Measurements from ENCODE around the gene CREG2. TPM values are rescaled to one million over a fixed set of nuclear protein-coding genes. Genes with fewer than 3 reads are reported as not detected.
A peak's percentile ranks its signal among the peaks of the same experiment; 100 is the strongest.

CREG2 gene, protein sequence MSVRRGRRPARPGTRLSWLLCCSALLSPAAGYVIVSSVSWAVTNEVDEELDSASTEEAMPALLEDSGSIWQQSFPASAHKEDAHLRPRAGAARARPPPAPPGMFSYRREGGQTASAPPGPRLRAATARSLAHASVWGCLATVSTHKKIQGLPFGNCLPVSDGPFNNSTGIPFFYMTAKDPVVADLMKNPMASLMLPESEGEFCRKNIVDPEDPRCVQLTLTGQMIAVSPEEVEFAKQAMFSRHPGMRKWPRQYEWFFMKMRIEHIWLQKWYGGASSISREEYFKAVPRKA
- polyA plus RNA-seq (2013) = 0.22 TPM in 2 replicates

DNA sequence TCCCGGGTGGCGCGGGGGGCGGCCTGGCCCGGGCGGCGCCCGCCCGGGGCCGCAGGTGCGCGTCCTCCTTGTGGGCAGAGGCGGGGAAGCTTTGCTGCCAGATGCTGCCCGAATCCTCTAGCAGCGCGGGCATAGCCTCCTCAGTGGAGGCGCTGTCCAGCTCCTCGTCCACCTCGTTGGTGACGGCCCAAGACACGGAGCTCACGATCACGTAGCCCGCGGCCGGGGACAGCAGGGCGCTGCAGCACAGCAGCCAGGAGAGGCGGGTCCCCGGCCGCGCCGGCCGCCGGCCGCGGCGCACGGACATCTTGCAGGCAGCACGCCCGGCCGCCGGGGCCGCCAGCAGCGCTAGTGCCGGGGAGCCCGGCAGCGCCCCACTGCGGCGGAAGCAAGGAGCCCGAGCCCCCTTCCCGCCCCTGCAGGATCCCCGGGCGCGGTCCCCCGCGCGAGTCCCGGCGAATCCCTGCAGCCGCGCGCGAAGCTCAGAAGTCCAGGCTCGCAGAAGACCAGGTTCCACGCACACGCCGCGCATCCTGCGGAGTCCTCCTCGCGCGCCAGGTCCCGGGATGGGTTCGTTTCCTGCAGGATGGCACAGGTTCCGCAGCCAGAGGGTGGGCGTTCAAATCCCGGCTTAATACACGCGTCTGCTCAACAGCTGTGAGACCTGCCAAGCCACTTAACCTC, at the start of gene CREG2:
CREG2 (minus strand) TSS at position 353 of the 684 bp plus-strand sequence; CDS start at position 307, 46 bp downstream.
- Histone ChIP-seq H3K4me3 (ENCODE audit: low read depth, low read length) (peak within 1 kb of the TSS; percentile 47), H3K9me3 (ENCODE audit: insufficient read depth, low read depth, low read length) (no peaks in the 10 kb centered on the region), H3K79me2 (ENCODE audit: control insufficient read depth, insufficient read depth, low read length, poor library complexity) (no peaks in the 10 kb centered on the region), H3K4me1 (ENCODE audit: control insufficient read depth in 1 of 2, insufficient read depth in 2 of 2, low read length in 2 of 2) (peaks cover 5 to 7% of the 10 kb centered on the region in 2 experiments), H3K9ac (ENCODE audit: low read length) (no peak within 1 kb of the TSS), H3K18ac (ENCODE audit: low read length) (no peak within 1 kb of the TSS), H3K4me2 (ENCODE audit: low read length) (peak within 1 kb of the TSS; percentile 55), H3K14ac (ENCODE audit: low read length) (no peak within 1 kb of the TSS), H3K79me1 (ENCODE audit: low read length) (no peaks in the 10 kb centered on the region), H2BK12ac (ENCODE audit: low read length) (no peak within 1 kb of the TSS), H3K23ac (ENCODE audit: low read length) (no peak within 1 kb of the TSS), H2AK5ac (ENCODE audit: low read length) (no peak within 1 kb of the TSS), H3K4ac (ENCODE audit: low read depth, low read length) (no peak within 1 kb of the TSS), H2BK5ac (ENCODE audit: low read depth, low read length, poor library complexity) (no peak within 1 kb of the TSS), H3K36me3 (ENCODE audit: control insufficient read depth in 1 of 2, insufficient read depth in 2 of 2, low read length in 2 of 2) (no peaks in the 10 kb centered on the region), H2BK120ac (ENCODE audit: insufficient read depth, low read length, poor library complexity) (no peak within 1 kb of the TSS), H4K12ac (ENCODE audit: low read depth, low read length) (no peak within 1 kb of the TSS), H3K27ac (ENCODE audit: low read depth, low read length) (no peak within 1 kb of the TSS), H2AFZ (ENCODE audit: insufficient read depth, low read length, poor library complexity) (no peak within 1 kb of the TSS), H3K27me3 (ENCODE audit: insufficient read depth, low read length) (peaks cover 23% of the 10 kb centered on the region), H4K91ac (ENCODE audit: low read depth, low read length) (no peak within 1 kb of the TSS), H4K8ac (ENCODE audit: low read depth, low read length) (no peak within 1 kb of the TSS)
- peak; percentile 37 to 68 for DNase-seq
- no CpG with 5 or more reads among the region's 79 CpGs for WGBS (ENCODE audit: extremely low coverage, insufficient coverage, insufficient read length)

DNA sequence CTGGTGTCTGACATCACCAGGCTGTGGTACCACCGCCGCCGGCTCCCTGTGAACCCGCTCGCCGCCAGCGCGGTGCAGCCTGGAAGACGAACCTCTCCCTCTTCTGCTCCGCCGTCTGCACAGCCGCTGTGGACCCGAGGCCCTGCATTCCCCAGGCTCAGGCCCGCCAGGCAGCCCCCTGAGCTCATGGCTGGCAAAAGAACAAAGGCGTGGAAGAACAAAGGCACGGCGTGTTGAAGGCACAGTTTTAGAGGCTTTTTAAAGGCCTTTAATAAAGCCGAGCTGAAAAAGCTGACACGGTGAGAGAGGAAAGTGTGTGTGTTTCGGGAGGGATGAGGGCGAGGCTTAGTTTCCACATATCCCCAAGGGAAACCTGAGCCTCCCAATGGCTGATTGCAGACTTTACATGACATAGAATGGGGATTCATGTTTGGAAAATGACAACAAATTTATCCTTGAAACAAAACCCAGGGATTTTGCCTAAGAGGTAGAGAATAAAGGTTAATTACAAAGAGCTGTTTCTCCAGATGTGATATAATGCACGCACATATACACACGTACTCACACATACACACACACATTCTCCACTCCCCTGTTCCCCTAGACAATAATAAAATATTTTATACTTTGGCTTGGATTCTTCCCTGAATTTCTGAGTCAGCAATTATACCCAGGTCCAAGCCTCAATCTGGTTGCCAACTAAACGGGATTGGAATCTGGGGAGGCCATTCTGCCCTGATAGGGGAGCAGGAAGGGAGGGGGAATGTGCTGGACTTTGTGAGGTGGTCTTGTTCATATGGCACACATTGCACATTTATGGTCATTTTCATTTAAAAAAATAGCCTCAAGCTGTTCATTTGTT, 47.9 kb upstream of the CREG2 start:
- no peaks in the 10 kb centered on the region for H3K4me1 ChIP-seq (ENCODE audit: control insufficient read depth in 1 of 2, insufficient read depth in 2 of 2, low read length in 2 of 2)
- WGBS (ENCODE audit: extremely low coverage, insufficient coverage, insufficient read length) = no CpG with 5 or more reads among the region's 24 CpGs
- H3K27me3 ChIP-seq (ENCODE audit: insufficient read depth, low read length) = no peaks in the 10 kb centered on the region
- H2BK5ac ChIP-seq (ENCODE audit: low read depth, low read length, poor library complexity) = no peak overlapping the region
- no peak for DNase-seq
- no peak overlapping the region for H4K8ac ChIP-seq (ENCODE audit: low read depth, low read length)
- H2BK12ac ChIP-seq (ENCODE audit: low read length) = no peak overlapping the region
- H4K12ac ChIP-seq (ENCODE audit: low read depth, low read length) = peak overlapping the region; percentile 46
- H4K91ac ChIP-seq (ENCODE audit: low read depth, low read length) = no peak overlapping the region
- H2AFZ ChIP-seq (ENCODE audit: insufficient read depth, low read length, poor library complexity) = peak overlapping the region; percentile 43
- no peaks in the 10 kb centered on the region for H3K79me1 ChIP-seq (ENCODE audit: low read length)
- no peak overlapping the region for H3K4me3 ChIP-seq (ENCODE audit: low read depth, low read length)
- H3K14ac ChIP-seq (ENCODE audit: low read length) = no peak overlapping the region
- no peak overlapping the region for H3K9ac ChIP-seq (ENCODE audit: low read length)
- H2AK5ac ChIP-seq (ENCODE audit: low read length) = no peak overlapping the region
- no peak overlapping the region for H2BK120ac ChIP-seq (ENCODE audit: insufficient read depth, low read length, poor library complexity)
- no peaks in the 10 kb centered on the region for H3K9me3 ChIP-seq (ENCODE audit: insufficient read depth, low read depth, low read length)
- no peaks in the 10 kb centered on the region for H3K79me2 ChIP-seq (ENCODE audit: control insufficient read depth, insufficient read depth, low read length, poor library complexity)
- H3K4ac ChIP-seq (ENCODE audit: low read depth, low read length) = no peak overlapping the region
- no peak overlapping the region for H3K27ac ChIP-seq (ENCODE audit: low read depth, low read length)
- no peaks in the 10 kb centered on the region for H3K36me3 ChIP-seq (ENCODE audit: control insufficient read depth in 1 of 2, insufficient read depth in 2 of 2, low read length in 2 of 2)
- peak overlapping the region; percentile 37 for H3K4me2 ChIP-seq (ENCODE audit: low read length)
- H3K23ac ChIP-seq (ENCODE audit: low read length) = no peak overlapping the region
- H3K18ac ChIP-seq (ENCODE audit: low read length) = no peak overlapping the region

DNA sequence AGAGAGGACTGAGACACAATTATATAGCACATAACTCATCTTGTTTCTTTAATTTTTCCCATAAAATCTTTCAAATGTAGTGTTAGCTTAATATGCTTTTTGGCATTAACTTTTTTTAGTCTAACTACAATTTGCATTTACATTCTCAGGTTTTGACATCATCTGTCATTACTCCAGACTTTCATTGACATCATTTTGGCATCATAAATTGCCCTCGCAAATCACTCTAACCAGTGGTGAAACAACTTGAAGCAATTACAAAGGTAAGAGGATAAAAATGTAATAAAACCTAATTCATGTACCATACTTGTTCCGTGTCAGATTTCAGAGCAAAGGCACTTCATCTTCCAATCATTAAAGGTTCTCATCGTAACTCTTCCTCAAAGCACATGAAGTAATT, 46.2 kb upstream of the CREG2 start:
- Histone ChIP-seq H4K91ac (ENCODE audit: low read depth, low read length) (no peak overlapping the region), H3K27me3 (ENCODE audit: insufficient read depth, low read length) (no peaks in the 10 kb centered on the region), H3K36me3 (ENCODE audit: control insufficient read depth in 1 of 2, insufficient read depth in 2 of 2, low read length in 2 of 2) (no peaks in the 10 kb centered on the region), H4K8ac (ENCODE audit: low read depth, low read length) (no peak overlapping the region), H2BK12ac (ENCODE audit: low read length) (no peak overlapping the region), H2BK120ac (ENCODE audit: insufficient read depth, low read length, poor library complexity) (no peak overlapping the region), H3K23ac (ENCODE audit: low read length) (no peak overlapping the region), H3K4me3 (ENCODE audit: low read depth, low read length) (no peak overlapping the region), H3K14ac (ENCODE audit: low read length) (no peak overlapping the region), H3K79me2 (ENCODE audit: control insufficient read depth, insufficient read depth, low read length, poor library complexity) (no peaks in the 10 kb centered on the region), H2BK5ac (ENCODE audit: low read depth, low read length, poor library complexity) (no peak overlapping the region), H3K9me3 (ENCODE audit: insufficient read depth, low read depth, low read length) (no peaks in the 10 kb centered on the region), H3K4me2 (ENCODE audit: low read length) (no peak overlapping the region), H3K79me1 (ENCODE audit: low read length) (no peaks in the 10 kb centered on the region), H4K12ac (ENCODE audit: low read depth, low read length) (no peak overlapping the region), H3K27ac (ENCODE audit: low read depth, low read length) (no peak overlapping the region), H2AK5ac (ENCODE audit: low read length) (no peak overlapping the region), H2AFZ (ENCODE audit: insufficient read depth, low read length, poor library complexity) (no peak overlapping the region), H3K4ac (ENCODE audit: low read depth, low read length) (no peak overlapping the region), H3K9ac (ENCODE audit: low read length) (no peak overlapping the region), H3K18ac (ENCODE audit: low read length) (no peak overlapping the region), H3K4me1 (ENCODE audit: control insufficient read depth in 1 of 2, insufficient read depth in 2 of 2, low read length in 2 of 2) (no peaks in the 10 kb centered on the region)
- DNase-seq = no peak
- WGBS (ENCODE audit: extremely low coverage, insufficient coverage, insufficient read length) = no CpG with 5 or more reads among the region's 3 CpGs

DNA sequence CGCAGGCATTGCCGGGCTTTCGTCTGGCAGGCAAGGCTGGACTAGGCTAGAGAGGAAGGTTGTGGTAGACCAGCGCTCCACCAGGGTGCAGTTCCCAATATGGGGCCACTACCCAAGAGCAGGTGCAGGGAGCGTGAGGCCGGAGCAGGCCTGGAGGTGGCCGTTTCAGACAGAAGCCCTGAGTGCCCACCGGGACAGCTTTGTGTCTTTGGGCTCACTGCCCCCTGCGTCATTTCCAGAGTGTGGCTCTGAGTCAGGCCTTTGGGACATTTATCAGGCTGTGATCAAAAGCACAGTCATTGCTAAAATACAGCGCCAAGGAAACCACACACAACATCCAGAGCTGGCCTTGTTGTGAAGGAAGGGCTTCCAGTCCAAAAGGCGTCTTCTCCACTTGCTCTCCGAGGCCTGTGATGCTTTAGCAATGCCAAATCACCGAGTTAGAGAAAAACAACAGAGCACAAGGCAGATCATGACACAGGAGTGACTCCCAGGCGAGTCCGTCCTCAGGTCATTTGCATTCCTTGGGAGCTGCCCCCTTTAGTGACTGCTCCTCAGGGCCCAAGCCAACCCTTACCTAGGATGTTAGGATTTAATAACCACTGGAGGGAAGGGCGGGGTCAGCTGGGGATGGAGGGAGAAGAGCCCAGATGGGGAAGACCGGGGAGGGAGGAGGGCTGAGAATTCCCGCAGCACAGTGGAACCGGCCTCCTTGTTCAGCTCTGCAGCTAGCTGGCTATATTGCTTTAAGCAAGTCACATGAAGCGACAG, 45.3 kb upstream of the CREG2 start:
- H3K27me3 ChIP-seq (ENCODE audit: insufficient read depth, low read length) = no peaks in the 10 kb centered on the region
- H3K79me2 ChIP-seq (ENCODE audit: control insufficient read depth, insufficient read depth, low read length, poor library complexity) = no peaks in the 10 kb centered on the region
- no peak overlapping the region for H2BK12ac ChIP-seq (ENCODE audit: low read length)

More for the DNA sequence above, 45.3 kb upstream of the CREG2 start:
- Histone ChIP-seq H4K8ac (ENCODE audit: low read depth, low read length) (no peak overlapping the region), H3K9ac (ENCODE audit: low read length) (no peak overlapping the region), H3K14ac (ENCODE audit: low read length) (no peak overlapping the region), H2BK120ac (ENCODE audit: insufficient read depth, low read length, poor library complexity) (no peak overlapping the region), H3K4ac (ENCODE audit: low read depth, low read length) (no peak overlapping the region), H3K36me3 (ENCODE audit: control insufficient read depth in 1 of 2, insufficient read depth in 2 of 2, low read length in 2 of 2) (no peaks in the 10 kb centered on the region), H4K12ac (ENCODE audit: low read depth, low read length) (no peak overlapping the region), H2AK5ac (ENCODE audit: low read length) (no peak overlapping the region), H3K23ac (ENCODE audit: low read length) (no peak overlapping the region), H4K91ac (ENCODE audit: low read depth, low read length) (no peak overlapping the region), H3K9me3 (ENCODE audit: insufficient read depth, low read depth, low read length) (no peaks in the 10 kb centered on the region), H3K18ac (ENCODE audit: low read length) (no peak overlapping the region), H3K4me1 (ENCODE audit: control insufficient read depth in 1 of 2, insufficient read depth in 2 of 2, low read length in 2 of 2) (no peaks in the 10 kb centered on the region), H2AFZ (ENCODE audit: insufficient read depth, low read length, poor library complexity) (no peak overlapping the region), H2BK5ac (ENCODE audit: low read depth, low read length, poor library complexity) (no peak overlapping the region), H3K4me2 (ENCODE audit: low read length) (no peak overlapping the region), H3K79me1 (ENCODE audit: low read length) (no peaks in the 10 kb centered on the region), H3K4me3 (ENCODE audit: low read depth, low read length) (no peak overlapping the region), H3K27ac (ENCODE audit: low read depth, low read length) (no peak overlapping the region)
- no CpG with 5 or more reads among the region's 20 CpGs for WGBS (ENCODE audit: extremely low coverage, insufficient coverage, insufficient read length)
- peak; percentile 62 to 66 for DNase-seq
